Heart left ventricle (tissue), 16 donors: ENCODE measurements around the gene CWC22. TPM values are rescaled to one million over a fixed set of nuclear protein-coding genes. Genes with fewer than 3 reads are reported as not detected.
"Not testable (repeated sequence)": the region's sequence is repeated elsewhere in the genome, so short reads cannot be mapped to it uniquely, and the experiment has no call there.

Experiments used
- ATAC-seq, 4 donors: fragments of 200-7000 bp; cut with Tn5 transposase; one replicate each; pipeline ENCODE4 v1.9.1; 2020 to 2022; ENCODE audit warnings: moderate library complexity in 4 of 4, mild to moderate bottlenecking in 3 of 4, moderate number of reproducible peaks in 1 of 4
- DNase-seq, 5 donors: peaks; one replicate each; pipeline ENCODE4 v3.0.0-alpha.2; 2020
- H3K27ac ChIP-seq, 12 donors: fragments of 200-600 bp; sonication (generic) in 4 of 12; one replicate each; pipeline versions ENCODE4 v1.5.0 to v1.8.0; 2016 to 2022; ENCODE audit warnings: mild to moderate bottlenecking in 2 of 12
- H3K27me3 ChIP-seq, 9 donors: fragments of 200-600 bp; sonication (generic) in 2 of 9; one replicate each; pipeline versions ENCODE4 v1.5.1 to v1.8.0; 2016 to 2022; ENCODE audit warnings: mild to moderate bottlenecking in 3 of 9
- H3K36me3 ChIP-seq, 9 donors: fragments of 200-600 bp; sonication (generic) in 2 of 9; one replicate each; pipeline versions ENCODE4 v1.5.0 to v1.8.0; 2018 to 2022; ENCODE audit warnings: mild to moderate bottlenecking in 2 of 9
- H3K4me1 ChIP-seq, 12 donors: fragments of 200-600 bp; sonication (generic) in 4 of 12; one replicate each; pipeline versions ENCODE4 v1.5.0 to v1.8.0; 2016 to 2022; ENCODE audit warnings: mild to moderate bottlenecking in 3 of 12
- H3K4me3 ChIP-seq, 12 donors: fragments of 200-600 bp; sonication (generic) in 4 of 12; one replicate each; pipeline versions ENCODE4 v1.5.0 to v1.8.0; 2017 to 2022; ENCODE audit warnings: mild to moderate bottlenecking in 9 of 12, moderate library complexity in 4 of 12
- H3K9me3 ChIP-seq, 12 donors: fragments of 200-600 bp; sonication (generic) in 4 of 12; one replicate each; pipeline versions ENCODE4 v1.5.0 to v1.8.0; 2016 to 2022; ENCODE audit warnings: mild to moderate bottlenecking in 1 of 12
- CTCF ChIP-seq, 12 donors: fragments of 200-600 bp; sonication (generic) in 4 of 12; IDR thresholded peaks; one replicate each; pipeline versions ENCODE4 v1.5.0 to v1.8.0; 2018 to 2022; ENCODE audit warnings: antibody characterized with exemption in 12 of 12, mild to moderate bottlenecking in 5 of 12
- POLR2A ChIP-seq, 2 donors: fragments of 450-650 bp; IDR thresholded peaks; one replicate each; pipeline ENCODE4 v1.6.1; 2017; ENCODE audit warnings: antibody characterized with exemption in 2 of 2, mild to moderate bottlenecking in 2 of 2, moderate library complexity in 2 of 2
- WGBS, 4 donors: extraction: QIAGEN DNeasy Blood & Tissue Kit in 2 of 4; methylation state at CpG; one replicate each; pipeline versions ENCODE4 v1.1.5 to v1.1.7; 2013 to 2018; 5-methylcytosine and 5-hydroxymethylcytosine counted together
- intact Hi-C, 10 donors: fragments of 100-400 bp; cut with DNase I; formaldehyde crosslinking; loops; one replicate each; pipeline versions ENCODE4 v1.11.1 to v1.14.2; 2022
- polyA plus RNA-seq, 2 donors: library from polyadenylated mRNA; stranded (reverse); fragments of 200-250 nt; gene quantifications; one replicate each; pipeline ENCODE4 v1.2.3, GENCODE V29; 2013
- total RNA-seq, 9 donors: library from RNA; depleted of rRNA in 2 of 9; stranded (reverse); fragments of >200 nt in 2 of 9; fragmentation: NEBNext Ultra II Directional in 3 of 9; extraction: Animal tissue kit (Norgen Biotek cat#: 25700) in 3 of 9; gene quantifications; one replicate each; pipeline versions ENCODE4 v1.1.0 to v1.2.4, GENCODE V29; 2016 to 2023
- donor health status: ischemic (EF 13 %, LVEDD 7.1; RV severe dilation, severe dysfunction).
- donor health status: healthy with polysubstance abuse.
- donor health status: DM: no; HTN: yes; CAD: no.
- donor health status: DM: no; HTN: no; CAD: no.
- donor health status: ischemic (EF 25% LVEDD 6.9; RV normal size, moderate dysfunction).
- donor health status: ischemic (EF 25% LVEDD 5.7; RV mildly dilated, moderate dysfunction).
- donor health status: healthy.
- donor health status: DM: yes; HTN: yes; CAD: no.
- donor health status: ischemic (EF 35%, LVEDD 5.7; RV mildly dilated, moderate dysfunction).
- donor health status: nonischemic (EF 11% LVEDD 7.7; RV severe dilation, severe dysfunction).
- donor health status: DM: yes; HTN: yes; CAD: no.
- donor health status: PGD.
- donor health status: ischemic (EF 29% LVEDD 5.4; RV normal size, mild dysfunction).
- donor health status: nonischemic (EF 23%, LVEDD 6.1; RV moderate dilation, normal function).

CWC22 gene
- total and polyA plus RNA-seq, 11 donors = 6.4 to 17.7 (median 11.1) TPM

GRCh38 chr2:179936141-179936540 lies 71.0 kb downstream of the CWC22 start:
- 95 to 97% (median 96%) methylated on average over 1 of the region's 1 CpG for WGBS, 4 donors
- TF ChIP-seq CTCF (IDR thresholded peaks at IDR 0.05) (no peak), POLR2A (IDR thresholded peaks at IDR 0.05) (no peak)
- H3K27me3 ChIP-seq = no peaks in the 10 kb centered on the region
- H3K4me3 ChIP-seq = no peak overlapping the region
- ATAC-seq = no peak
- H3K36me3 ChIP-seq = peaks cover 0 to 9% (median 3%) of the 10 kb centered on the region in 9 donors
- H3K9me3 ChIP-seq = no peaks in the 10 kb centered on the region
- no peak for DNase-seq
- H3K27ac ChIP-seq = no peak overlapping the region
- intact Hi-C loops = no loop called here
- peaks cover 0 to 6% (median 0%) of the 10 kb centered on the region in 12 donors for H3K4me1 ChIP-seq

DNA sequence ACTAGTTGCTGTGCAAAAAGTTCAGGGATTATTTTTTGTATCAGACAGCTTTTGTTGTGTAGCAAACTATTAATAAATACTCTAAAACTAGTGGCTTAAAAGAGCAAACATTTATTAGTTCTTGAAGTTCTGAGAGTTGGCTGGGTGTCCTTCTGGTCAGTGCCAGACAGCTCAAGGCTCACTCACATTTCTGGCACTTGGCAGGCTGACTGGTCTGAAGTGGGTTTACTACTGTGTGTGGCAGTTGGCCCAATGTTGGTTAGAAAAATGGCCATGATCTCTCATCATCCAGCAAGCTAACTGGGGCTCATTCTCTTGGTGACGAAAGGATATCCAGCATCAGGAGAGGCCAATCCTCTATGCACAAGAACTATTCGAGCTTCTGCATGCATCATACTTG lies 74.3 kb downstream of the CWC22 start:
- 47 to 64% (median 56%) methylated on average over 2 of the region's 2 CpGs for WGBS, 4 donors
- intact Hi-C loops = no loop called here
- Histone ChIP-seq H3K4me1 (peaks cover 0 to 6% (median 0%) of the 10 kb centered on the region in 12 donors), H3K9me3 (peaks cover 0 to 10% (median 0%) of the 10 kb centered on the region in 12 donors), H3K27me3 (no peaks in the 10 kb centered on the region), H3K4me3 (no peak overlapping the region), H3K27ac (no peak overlapping the region), H3K36me3 (peaks cover 0 to 9% (median 3%) of the 10 kb centered on the region in 9 donors)
- DNase-seq (peak; percentile 41 to 72 (median 60)), ATAC-seq (peak; percentile 94 to 96 (median 94))
- TF ChIP-seq POLR2A (IDR thresholded peaks at IDR 0.05) = no peak
- no peak for TF ChIP-seq CTCF (IDR thresholded peaks at IDR 0.05)

GRCh38 chr2:179931502-179931901 lies 75.6 kb downstream of the CWC22 start:
- Histone ChIP-seq H3K4me1 (peaks cover 0 to 6% (median 0%) of the 10 kb centered on the region in 12 donors), H3K36me3 (peaks cover 0 to 9% (median 3%) of the 10 kb centered on the region in 9 donors), H3K27me3 (no peaks in the 10 kb centered on the region), H3K4me3 (no peak overlapping the region), H3K27ac (no peak overlapping the region), H3K9me3 (peaks cover 0 to 22% (median 3%) of the 10 kb centered on the region in 12 donors)
- WGBS, 4 donors = 63 to 95% (median 82%) methylated on average over 3 of the region's 3 CpGs
- intact Hi-C loops = no loop called here
- TF ChIP-seq POLR2A (IDR thresholded peaks at IDR 0.05) = no peak
- no peak for TF ChIP-seq CTCF (IDR thresholded peaks at IDR 0.05)
- DNase-seq (no peak), ATAC-seq (no peak)

DNA sequence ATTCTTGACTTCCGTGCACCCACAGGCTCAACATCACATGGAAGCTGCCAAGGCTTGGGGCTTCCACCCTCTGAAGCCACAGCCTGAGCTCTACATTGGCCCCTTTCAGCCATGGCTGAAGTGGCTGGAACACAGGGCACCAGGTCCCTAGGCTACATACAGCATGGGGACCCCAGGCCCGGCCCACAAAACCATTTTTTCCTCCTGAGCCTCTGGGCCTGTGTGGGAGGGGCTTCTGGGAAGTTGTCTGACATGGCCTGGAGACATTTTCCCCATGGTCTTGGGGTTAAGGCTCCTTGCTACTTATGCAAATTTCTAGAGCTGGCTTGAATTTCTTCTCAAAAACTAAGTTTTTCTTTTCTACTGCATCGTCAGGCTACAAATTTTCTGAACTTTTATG lies 77.1 kb downstream of the CWC22 start:
- intact Hi-C loops = loop anchor here in 1 of 10 donors (5.0 kb wide), 1 partner anchor 98 kb away; no protein-coding TSS in a partner anchor
- DNase-seq, H3K27ac ChIP-seq, H3K27me3 ChIP-seq, ATAC-seq, H3K4me1 ChIP-seq, H3K4me3 ChIP-seq, H3K36me3 ChIP-seq: not testable (repeated sequence)
- peaks cover 0 to 37% (median 9%) of the 10 kb centered on the region in 12 donors for H3K9me3 ChIP-seq
- 93 to 97% (median 96%) methylated on average over 3 of the region's 3 CpGs for WGBS, 4 donors

GRCh38 chr2:179927041-179927440 lies 80.1 kb downstream of the CWC22 start:
- H3K36me3 ChIP-seq = no peaks in the 10 kb centered on the region
- DNase-seq (no peak), ATAC-seq (no peak)
- no peak overlapping the region for H3K4me3 ChIP-seq
- no peak overlapping the region for H3K27ac ChIP-seq
- no peaks in the 10 kb centered on the region for H3K27me3 ChIP-seq
- H3K9me3 ChIP-seq = peaks cover 0 to 37% (median 9%) of the 10 kb centered on the region in 12 donors
- no peaks in the 10 kb centered on the region for H3K4me1 ChIP-seq
- intact Hi-C loops = loop anchor here in 1 of 10 donors (5.0 kb wide), 1 partner anchor 95 kb away; no protein-coding TSS in a partner anchor
- TF ChIP-seq CTCF (IDR thresholded peaks at IDR 0.05) = no peak
- no peak for TF ChIP-seq POLR2A (IDR thresholded peaks at IDR 0.05)
- WGBS, 4 donors = 83 to 90% (median 88%) methylated on average over 1 of the region's 1 CpG
